ENCODE data around the gene PECR.

DNA sequence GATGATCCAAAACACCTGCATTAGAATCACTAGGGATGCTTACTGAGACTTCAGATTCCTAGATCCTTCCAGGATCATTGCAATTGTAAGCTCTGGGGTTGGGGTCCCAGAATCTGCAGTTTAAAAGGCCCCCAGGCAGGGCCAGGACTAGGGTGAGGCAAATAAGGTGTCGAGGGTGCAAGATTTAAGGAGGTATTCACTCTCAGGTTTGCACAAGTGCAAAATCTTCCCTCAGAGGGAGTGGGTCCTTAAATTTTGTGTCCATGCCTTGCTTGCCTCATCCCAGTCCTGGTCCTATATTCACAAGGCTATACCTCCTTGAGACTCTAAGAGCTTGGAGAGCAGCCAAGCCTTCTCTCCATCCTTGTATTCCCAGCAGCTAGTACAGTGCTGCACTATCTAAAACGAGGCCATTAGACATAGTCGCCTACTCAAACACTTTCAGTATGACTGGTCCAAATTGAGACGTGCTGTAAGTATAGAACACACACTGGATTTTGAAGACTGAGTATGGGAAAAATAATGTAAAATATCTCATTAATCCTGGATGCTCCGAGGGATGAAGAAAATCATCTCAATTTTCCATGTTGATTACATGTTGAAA, 36.6 kb downstream of the PECR start:
- no peak for TF ChIP-seq CTCF (IDR thresholded peaks at IDR 0.05)
- TF ChIP-seq ATF6 (CRISPR knock-in tag; IDR thresholded peaks at IDR 0.05): no peak
- no peak for TF ChIP-seq CREB1 (CRISPR knock-in tag; IDR thresholded peaks at IDR 0.05)
- no peak for TF ChIP-seq ZNF121 (CRISPR knock-in tag; IDR thresholded peaks at IDR 0.05)
- TF ChIP-seq, protein P1, sequence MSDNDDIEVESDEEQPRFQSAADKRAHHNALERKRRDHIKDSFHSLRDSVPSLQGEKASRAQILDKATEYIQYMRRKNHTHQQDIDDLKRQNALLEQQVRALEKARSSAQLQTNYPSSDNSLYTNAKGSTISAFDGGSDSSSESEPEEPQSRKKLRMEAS (CRISPR knock-in tag; IDR thresholded peaks at IDR 0.05): no peak
- no peak for TF ChIP-seq RELA (CRISPR knock-in tag; IDR thresholded peaks at IDR 0.05; ENCODE audit: borderline replicate concordance)
- no peak for TF ChIP-seq RORB (CRISPR knock-in tag; IDR thresholded peaks at IDR 0.05)
- no peak for TF ChIP-seq ETV6 (CRISPR knock-in tag; IDR thresholded peaks at IDR 0.05)
- TF ChIP-seq PRRX2 (CRISPR knock-in tag; IDR thresholded peaks at IDR 0.05): no peak
- no peak for TF ChIP-seq ZNF138 (CRISPR knock-in tag; conservative IDR thresholded peaks at IDR 0.05)
- TF ChIP-seq, protein P2, sequence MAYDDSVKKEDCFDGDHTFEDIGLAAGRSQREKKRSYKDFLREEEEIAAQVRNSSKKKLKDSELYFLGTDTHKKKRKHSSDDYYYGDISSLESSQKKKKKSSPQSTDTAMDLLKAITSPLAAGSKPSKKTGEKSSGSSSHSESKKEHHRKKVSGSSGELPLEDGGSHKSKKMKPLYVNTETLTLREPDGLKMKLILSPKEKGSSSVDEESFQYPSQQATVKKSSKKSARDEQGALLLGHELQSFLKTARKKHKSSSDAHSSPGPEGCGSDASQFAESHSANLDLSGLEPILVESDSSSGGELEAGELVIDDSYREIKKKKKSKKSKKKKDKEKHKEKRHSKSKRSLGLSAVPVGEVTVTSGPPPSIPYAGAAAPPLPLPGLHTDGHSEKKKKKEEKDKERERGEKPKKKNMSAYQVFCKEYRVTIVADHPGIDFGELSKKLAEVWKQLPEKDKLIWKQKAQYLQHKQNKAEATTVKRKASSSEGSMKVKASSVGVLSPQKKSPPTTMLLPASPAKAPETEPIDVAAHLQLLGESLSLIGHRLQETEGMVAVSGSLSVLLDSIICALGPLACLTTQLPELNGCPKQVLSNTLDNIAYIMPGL (CRISPR knock-in tag; IDR thresholded peaks at IDR 0.05): no peak
- no peak for TF ChIP-seq USF1 (CRISPR knock-in tag; IDR thresholded peaks at IDR 0.05)
- TF ChIP-seq KAT7 (CRISPR knock-in tag; IDR thresholded peaks at IDR 0.05; ENCODE audit: borderline replicate concordance): no peak
